GM06990 (cell line): ENCODE data around the gene MAPK12.

Source experiments
- DNase-seq: peaks from one replicate; pipeline ENCODE4 v3.0.0-alpha.2; 2011; ENCODE audit not compliant: insufficient read length; ENCODE audit errors: extremely low read depth
- H3K27me3 ChIP-seq: replicated peaks from 2 replicates; pipeline ENCODE4 v1.6.0; 2011; ENCODE audit warnings: low read length; ENCODE audit not compliant: control insufficient read depth, insufficient read depth
- H3K36me3 ChIP-seq: 2 replicates; pipeline ENCODE4 v1.5.1; 2011; ENCODE audit warnings: low read length; ENCODE audit not compliant: control insufficient read depth, insufficient read depth
- H3K4me3 ChIP-seq: replicated peaks from 2 replicates; pipeline ENCODE4 v1.5.1; 2011; ENCODE audit warnings: low read depth, mild to moderate bottlenecking, control low read depth, low read length
- CTCF ChIP-seq: IDR thresholded peaks from 2 replicates; pipeline ENCODE4 v1.5.1; 2011; ENCODE audit warnings: low read length, control low read depth, mild to moderate bottlenecking, inconsistent platforms; ENCODE audit not compliant: insufficient read depth, poor library complexity, severe bottlenecking

Gene MAPK12

GRCh38 chr22:50272044-50272802 lies 10.7 kb upstream of the MAPK12 start:
- no peak for DNase-seq
- H3K36me3 ChIP-seq, result peaks cover 16% of the 10 kb centered on the region
- TF ChIP-seq CTCF, result no peak
- no peak overlapping the region for H3K4me3 ChIP-seq
- no peaks in the 10 kb centered on the region for H3K27me3 ChIP-seq

- H3K36me3 ChIP-seq, result peaks cover 13% of the 10 kb centered on the region
- H3K27me3 ChIP-seq, result no peaks in the 10 kb centered on the region
- peak overlapping the region; percentile 68 for H3K4me3 ChIP-seq
- TF ChIP-seq CTCF, result peak; percentile 30
- peak; percentile 76 for DNase-seq
Observed at GRCh38 chr22:50271519-50271970, 10.1 kb upstream of the MAPK12 start.

GRCh38 chr22:50270666-50271394 lies 9.3 kb upstream of the MAPK12 start:
- peak; percentile 78 for DNase-seq
- peak overlapping the region; percentile 68 for H3K4me3 ChIP-seq

GRCh38 chr22:50269970-50270665 lies 8.6 kb upstream of the MAPK12 start, which contains the start of gene MAPK11:
Gene MAPK11 (minus strand): TSS chr22:50270380. CDS start chr22:50270292, 88 bp downstream.
- no peak for TF ChIP-seq CTCF
- H3K4me3 ChIP-seq, result peak within 1 kb of the TSS; percentile 70
- peaks cover 5% of the 10 kb centered on the region for H3K36me3 ChIP-seq
- DNase-seq, result peak; percentile 74
- no peaks in the 10 kb centered on the region for H3K27me3 ChIP-seq

More at GRCh38 chr22:50270666-50271394, 9.3 kb upstream of the MAPK12 start:
- H3K36me3 ChIP-seq, result peaks cover 10% of the 10 kb centered on the region
- TF ChIP-seq CTCF, result no peak
- no peaks in the 10 kb centered on the region for H3K27me3 ChIP-seq

GRCh38 chr22:50269573-50269969 lies 8.1 kb upstream of the MAPK12 start:
- Histone ChIP-seq H3K36me3 (peaks cover 3% of the 10 kb centered on the region), H3K27me3 (no peaks in the 10 kb centered on the region), H3K4me3 (peak overlapping the region; percentile 70)
- DNase-seq, result no peak
- TF ChIP-seq CTCF, result no peak
